GM19397 (cell line): ENCODE measurements around the gene PROS1.

Experiments
- ATAC-seq: cut with Tn5 transposase; IDR thresholded peaks from one replicate; pipeline ENCODE4 v1.9.1; 2021; ENCODE audit warnings: mild to moderate bottlenecking, moderate library complexity; ENCODE audit not compliant: unreplicated experiment

Gene PROS1

DNA sequence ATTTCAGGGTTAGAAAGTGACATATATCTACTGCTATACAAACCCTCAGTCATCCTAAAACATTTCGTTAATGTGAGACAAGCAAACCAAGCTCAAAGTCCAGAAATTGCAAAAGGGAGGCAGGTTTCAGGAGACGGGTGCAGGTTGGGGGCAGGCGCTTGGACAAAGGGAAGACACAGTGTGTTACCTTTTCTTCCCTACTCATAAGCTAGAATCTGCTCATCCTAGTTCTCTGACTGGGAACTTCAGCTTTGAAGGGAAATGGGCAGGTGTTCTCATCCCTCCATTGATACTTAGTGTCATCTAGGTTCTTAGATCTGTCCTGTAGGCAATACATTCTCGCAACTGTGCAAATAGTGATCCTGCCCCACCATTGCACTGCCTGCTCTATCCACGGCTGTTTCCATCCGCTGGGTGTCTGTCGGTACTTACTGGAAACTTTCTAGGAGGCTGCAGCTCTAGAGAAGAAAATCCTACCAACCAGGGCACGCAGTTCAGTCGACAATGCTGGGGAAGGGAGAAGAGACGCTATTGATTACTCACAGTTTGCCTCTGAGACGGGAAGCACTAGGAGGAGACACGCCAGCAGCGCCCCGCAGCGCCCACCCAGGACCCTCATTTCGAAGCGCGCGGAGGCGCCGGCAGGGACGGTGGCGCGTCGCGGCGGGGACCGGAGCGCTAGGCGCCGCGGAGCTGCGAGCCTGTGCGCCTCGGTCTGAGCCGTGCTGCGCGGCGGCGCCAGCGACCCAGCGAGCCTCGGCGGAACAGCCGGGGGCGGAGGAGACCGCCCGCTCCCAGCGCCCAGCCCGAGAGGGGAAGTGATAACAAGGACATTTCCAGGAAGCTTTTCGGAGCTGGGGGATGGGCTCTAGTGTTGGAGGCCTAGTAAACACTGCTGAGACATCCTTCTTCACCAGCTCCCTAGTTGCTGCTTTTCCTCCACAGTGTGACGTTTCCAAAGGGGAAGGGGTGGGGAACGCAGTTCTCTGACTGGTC, at the start of gene PROS1:
Gene PROS1, minus strand, starts transcription at position 766 of the 996 bp plus-strand sequence. Its CDS starts 147 bp downstream, at position 619.
- ATAC-seq: peak; percentile 90

DNA sequence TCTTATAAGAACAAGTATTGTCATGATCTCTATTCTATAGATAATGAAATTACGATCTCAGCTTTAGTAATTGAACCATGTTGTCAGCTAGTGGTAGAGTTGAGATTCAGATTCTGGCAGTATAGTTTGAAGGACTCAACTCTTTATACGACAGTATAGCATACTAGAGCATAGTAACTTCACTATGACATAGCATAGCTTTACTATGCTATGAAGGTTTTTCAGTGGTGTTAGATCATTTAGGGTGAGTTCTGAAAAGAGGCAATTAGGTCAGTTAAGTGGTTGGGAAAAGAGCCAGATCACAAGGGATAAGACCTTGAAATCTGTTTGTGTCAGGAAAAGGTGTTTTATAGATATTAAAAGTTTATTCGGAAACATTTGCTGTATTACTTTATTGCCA, 46.6 kb upstream of the PROS1 start:
- ATAC-seq: no peak

DNA sequence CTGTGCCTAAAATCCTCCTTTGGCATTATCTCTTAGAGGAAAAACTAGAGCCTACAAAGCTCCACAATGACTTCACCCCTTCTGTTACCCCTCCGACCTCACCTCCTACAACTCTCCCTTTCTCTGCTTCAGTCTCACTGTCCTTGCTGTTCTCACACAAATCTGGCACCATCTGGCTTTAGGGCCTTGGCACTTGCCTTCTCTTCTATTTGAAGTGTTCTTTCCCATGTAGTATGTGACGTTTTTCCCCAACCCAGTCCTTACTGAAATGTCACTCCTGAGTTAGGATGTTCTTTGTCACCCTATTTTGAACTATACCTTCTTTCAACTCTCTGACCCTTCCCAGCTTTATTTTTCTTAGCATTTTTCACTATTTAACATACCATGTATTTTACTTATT, 46.0 kb upstream of the PROS1 start:
- no peak for ATAC-seq

- ATAC-seq: no peak
Observed at GRCh38 chr3:94015025-94015424, 41.3 kb upstream of the PROS1 start.

GRCh38 chr3:94012185-94012584, 38.5 kb upstream of the PROS1 start:
- no peak for ATAC-seq

DNA sequence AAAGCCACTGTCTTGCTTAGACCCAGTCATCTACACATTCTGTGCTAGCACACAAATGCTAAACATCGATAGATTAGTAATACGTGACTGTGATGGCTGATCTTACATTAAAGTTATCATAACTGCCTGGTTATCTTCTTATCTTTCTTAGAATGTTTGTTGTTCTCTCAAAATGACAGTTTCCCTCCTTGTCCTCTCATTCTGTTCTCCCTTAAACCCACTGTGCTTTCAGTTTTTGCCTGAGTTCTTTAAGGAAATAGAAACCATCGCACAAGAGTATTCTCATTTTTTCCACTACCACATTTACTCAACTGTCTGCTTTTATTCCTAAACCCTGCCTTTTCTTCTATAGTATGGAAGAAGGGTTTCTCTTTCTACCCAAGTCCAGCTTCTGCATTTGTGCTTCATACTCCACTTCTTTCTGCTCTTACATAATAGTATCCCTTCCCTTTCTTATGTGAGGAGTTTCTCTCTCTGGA, 37.6 kb upstream of the PROS1 start:
- no peak for ATAC-seq

GRCh38 chr3:94009608-94010007, 35.9 kb upstream of the PROS1 start:
- ATAC-seq: no peak

DNA sequence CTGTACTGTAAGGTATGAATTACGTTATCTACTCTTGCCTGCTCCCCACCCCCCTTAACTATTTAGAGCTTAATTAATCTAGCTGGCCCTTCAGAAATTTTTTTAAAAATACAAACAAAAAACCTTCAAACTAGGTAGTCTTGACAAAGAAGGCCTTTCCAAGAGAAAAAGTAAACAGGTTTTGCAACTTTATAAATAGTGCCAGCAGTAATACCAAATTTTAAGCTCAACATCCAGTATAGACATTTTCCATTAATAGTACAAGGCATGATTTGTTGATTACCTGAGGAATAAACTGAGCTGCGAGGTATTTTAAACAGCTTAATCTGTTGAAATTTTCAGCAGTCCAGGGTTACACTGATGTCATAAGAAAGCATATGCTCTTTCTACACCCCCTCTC, 34.6 kb upstream of the PROS1 start:
- ATAC-seq: no peak

GRCh38 chr3:94004301-94004910, 30.7 kb upstream of the PROS1 start:
- peak; percentile 82 for ATAC-seq

GRCh38 chr3:94001827-94002495, 28.3 kb upstream of the PROS1 start:
- no peak for ATAC-seq

- no peak for ATAC-seq
Observed at GRCh38 chr3:94001191-94001590, 27.5 kb upstream of the PROS1 start.

- no peak for ATAC-seq
Observed at GRCh38 chr3:93994056-93994455, 20.4 kb upstream of the PROS1 start.

- no peak for ATAC-seq
Observed at GRCh38 chr3:93992207-93992606, 18.5 kb upstream of the PROS1 start.

GRCh38 chr3:93991631-93992030, 17.9 kb upstream of the PROS1 start:
- no peak for ATAC-seq

DNA sequence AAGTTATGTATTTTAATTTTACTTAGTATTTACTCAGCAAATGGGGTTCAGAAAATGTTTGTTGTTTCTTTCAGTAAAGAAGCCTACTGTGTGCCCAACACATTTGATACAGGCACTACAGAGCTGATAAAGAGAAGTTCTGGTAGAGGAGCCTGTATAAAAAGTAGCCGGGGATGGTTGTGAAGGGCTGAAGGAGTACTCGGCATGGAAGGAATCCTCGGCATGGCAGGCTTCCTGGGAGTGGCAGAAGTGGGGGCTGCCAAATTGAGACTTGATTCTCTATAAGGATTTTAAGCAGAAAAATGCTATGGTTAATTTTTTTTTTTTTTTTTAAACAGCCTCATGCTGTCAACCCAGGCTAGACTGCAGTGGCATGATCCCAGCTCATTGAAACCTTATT, 15.5 kb upstream of the PROS1 start:
- no peak for ATAC-seq

DNA sequence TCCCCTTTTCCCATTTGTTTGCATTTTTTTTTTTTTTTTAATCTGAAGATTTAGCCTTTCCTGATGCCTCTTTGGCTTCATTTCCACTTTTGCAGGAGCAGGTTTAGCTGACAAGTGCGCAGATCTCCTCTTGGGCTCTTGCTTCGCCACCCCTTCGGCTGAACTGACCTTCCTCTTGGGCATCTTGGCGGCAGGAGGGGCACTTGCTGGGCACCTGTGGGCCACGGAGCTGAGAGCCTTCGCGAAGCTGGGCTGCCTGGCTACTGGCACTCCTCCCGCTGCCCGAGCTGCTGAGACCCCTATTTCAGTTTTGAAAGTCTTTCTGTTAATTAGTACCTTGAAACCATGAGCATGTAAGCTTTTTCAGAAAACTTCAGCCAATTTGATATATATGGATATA, 15.1 kb upstream of the PROS1 start:
- ATAC-seq: no peak

DNA sequence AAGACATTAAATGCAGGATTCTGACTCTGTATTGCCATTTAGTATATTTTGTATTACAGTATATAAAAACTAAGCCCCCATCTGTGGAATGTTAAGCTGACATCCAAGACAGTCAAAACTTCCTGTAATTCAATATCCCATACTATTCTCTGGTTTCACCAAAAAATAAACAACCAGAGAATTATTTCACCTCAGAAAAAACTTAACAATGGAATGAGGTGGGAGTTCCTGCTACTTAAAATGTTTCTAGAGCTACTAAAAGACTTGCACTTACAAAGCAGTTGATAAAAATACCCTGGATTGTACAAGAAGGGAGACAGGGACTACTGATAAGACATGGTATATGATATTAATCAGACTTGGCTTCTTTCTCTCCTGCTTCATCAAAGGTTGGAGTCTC, 14.6 kb upstream of the PROS1 start:
- no peak for ATAC-seq

- no peak for ATAC-seq
Observed at GRCh38 chr3:93984618-93985017, 10.9 kb upstream of the PROS1 start.

DNA sequence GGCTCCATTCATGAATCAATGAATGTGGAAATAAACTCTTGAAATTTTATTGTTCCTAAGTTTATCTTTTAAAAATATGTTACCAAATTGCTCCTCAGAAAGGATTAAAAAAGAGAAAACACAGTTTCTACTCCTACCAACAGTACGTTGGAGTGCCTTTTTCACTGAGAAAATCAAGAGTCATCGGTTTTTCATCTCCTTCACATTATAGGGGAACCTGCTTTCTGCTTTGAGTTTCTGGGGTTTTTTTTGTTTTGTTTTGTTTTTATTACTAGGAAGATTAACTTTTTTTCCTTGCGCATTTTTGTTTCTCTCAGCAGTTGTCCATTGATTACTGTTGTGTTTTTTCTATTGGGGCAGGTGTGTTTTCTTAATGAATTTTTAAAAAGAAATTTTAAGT, 9.7 kb upstream of the PROS1 start:
- ATAC-seq: no peak

- no peak for ATAC-seq
Observed at GRCh38 chr3:93981649-93982048, 8.0 kb upstream of the PROS1 start.

- ATAC-seq: peak; percentile 100
Observed at GRCh38 chr3:93979850-93980676, 6.4 kb upstream of the PROS1 start, which contains the start of gene ARL13B. TSS of gene ARL13B (plus strand) at chr3:93980155. CDS start at chr3:93980424, 269 bp downstream.
